ENCODE results near the gene MICAL3.

The MICAL3 gene

GRCh38 chr22:17905445-17905844 is 118.9 kb downstream of the MICAL3 start:
- no peak for FAIRE-seq

GRCh38 chr22:17903564-17904295 is 120.6 kb downstream of the MICAL3 start:
- no peak for FAIRE-seq

- no peak for FAIRE-seq
Measured at GRCh38 chr22:17902960-17903359, 121.4 kb downstream of the MICAL3 start.

GRCh38 chr22:17898375-17898774 is 126.0 kb downstream of the MICAL3 start:
- no peak for FAIRE-seq

GRCh38 chr22:17897858-17898257 is 126.5 kb downstream of the MICAL3 start:
- no peak for FAIRE-seq

- FAIRE-seq = no peak
Measured at GRCh38 chr22:17897426-17897825, 126.9 kb downstream of the MICAL3 start.

GRCh38 chr22:17896586-17896985 is 127.8 kb downstream of the MICAL3 start:
- no peak for FAIRE-seq

- no peak for FAIRE-seq
Measured at GRCh38 chr22:17893900-17894535, 130.3 kb downstream of the MICAL3 start.

GRCh38 chr22:17892376-17892775 is 132.0 kb downstream of the MICAL3 start:
- FAIRE-seq = no peak

GRCh38 chr22:17891481-17892167 is 132.7 kb downstream of the MICAL3 start:
- FAIRE-seq = no peak

GRCh38 chr22:17890892-17891291 is 133.5 kb downstream of the MICAL3 start:
- FAIRE-seq = no peak

- no peak for FAIRE-seq
Measured at GRCh38 chr22:17890245-17890671, 134.1 kb downstream of the MICAL3 start.

- FAIRE-seq = no peak
Measured at GRCh38 chr22:17888855-17889254, 135.5 kb downstream of the MICAL3 start.

GRCh38 chr22:17888439-17888838 is 135.9 kb downstream of the MICAL3 start:
- no peak for FAIRE-seq

- FAIRE-seq = no peak
Measured at GRCh38 chr22:17884893-17885292, 139.5 kb downstream of the MICAL3 start.

GRCh38 chr22:17884084-17884483 is 140.3 kb downstream of the MICAL3 start:
- no peak for FAIRE-seq

- no peak for FAIRE-seq
Measured at GRCh38 chr22:17883356-17883755, 141.0 kb downstream of the MICAL3 start.

GRCh38 chr22:17882727-17883126 is 141.6 kb downstream of the MICAL3 start:
- no peak for FAIRE-seq

GRCh38 chr22:17882162-17882561 is 142.2 kb downstream of the MICAL3 start:
- FAIRE-seq = no peak

GRCh38 chr22:17881366-17881765 is 143.0 kb downstream of the MICAL3 start:
- FAIRE-seq = no peak

GRCh38 chr22:17880468-17880867 is 143.9 kb downstream of the MICAL3 start:
- FAIRE-seq = no peak

- FAIRE-seq = no peak
Measured at GRCh38 chr22:17880020-17880419, 144.3 kb downstream of the MICAL3 start.

- no peak for FAIRE-seq
Measured at GRCh38 chr22:17878941-17879340, 145.4 kb downstream of the MICAL3 start.

- FAIRE-seq = no peak
Measured at GRCh38 chr22:17878186-17878694, 146.1 kb downstream of the MICAL3 start.

All from TTC549 (cell line).